H1 (cell line): Measurements from ENCODE around the gene ZSWIM7. TPM values are rescaled to one million over a fixed set of nuclear protein-coding genes. Genes with fewer than 3 reads are reported as not detected.
A peak's percentile ranks its signal among the peaks of the same experiment; 100 is the strongest.

ENCODE experiments used
- CTCF ChIA-PET: fragments of 300-600 bp; sonication (Branson Sonifier 250); formaldehyde crosslinking; loops from one replicate; lab custom pipeline; 2021; ENCODE audit not compliant: partially characterized antibody; lab: Charles Lee
- POLR2A ChIA-PET: fragments of 300-600 bp; sonication (Branson Sonifier 250); formaldehyde crosslinking; loops from one replicate; lab custom pipeline; 2021; ENCODE audit warnings: inconsistent platforms; ENCODE audit not compliant: partially characterized antibody; lab: Charles Lee
- DNase-seq, 2 experiments: peaks; one replicate each; pipeline versions ENCODE4 v3.0.0 to v3.0.0-alpha.2; 2010 to 2022; ENCODE audit warnings: low spot score in 2 of 2, low read depth in 1 of 2, mixed read lengths in 1 of 2
- FAIRE-seq: peaks from 2 replicates; lab custom pipeline; 2011; peaks lifted over from hg19 to GRCh38; lab: Jason Lieb, UNC
- H2AFZ ChIP-seq: 2 replicates; pipeline ENCODE4 v1.8.1; 2012; ENCODE audit warnings: low read length, inconsistent platforms
- H2AK5ac ChIP-seq: 2 replicates; pipeline ENCODE4 v1.6.1; 2013; ENCODE audit warnings: low read depth, low read length
- H2BK120ac ChIP-seq: replicated peaks from 2 replicates; pipeline ENCODE3; 2013; ENCODE audit warnings: low read depth, low read length, inconsistent platforms
- H2BK12ac ChIP-seq: 2 replicates; pipeline ENCODE4 v1.6.1; 2013; ENCODE audit warnings: low read depth, low read length
- H2BK15ac ChIP-seq: 2 replicates; pipeline ENCODE4 v1.6.1; 2013; ENCODE audit warnings: low read length
- H2BK20ac ChIP-seq: 2 replicates; pipeline ENCODE4 v1.6.1; 2013; ENCODE audit warnings: low read length
- H2BK5ac ChIP-seq: 2 replicates; pipeline ENCODE4 v1.6.1; 2013; ENCODE audit warnings: low read depth, low read length
- H3K14ac ChIP-seq: 2 replicates; pipeline ENCODE4 v1.6.1; 2013; ENCODE audit warnings: inconsistent platforms; ENCODE audit not compliant: insufficient read length
- H3K18ac ChIP-seq: 2 replicates; pipeline ENCODE4 v1.6.1; 2013; ENCODE audit warnings: low read length; ENCODE audit errors: extremely low read depth
- H3K23ac ChIP-seq: 2 replicates; pipeline ENCODE4 v1.6.1; 2013; ENCODE audit warnings: inconsistent platforms; ENCODE audit not compliant: insufficient read length
- H3K23me2 ChIP-seq: 2 replicates; pipeline ENCODE4 v1.6.1; 2013; ENCODE audit warnings: low read depth, low read length
- H3K27ac ChIP-seq: 2 replicates; pipeline ENCODE4 v1.6.1; 2011; ENCODE audit warnings: low read depth, low read length, inconsistent platforms
- H3K27me3 ChIP-seq, 4 experiments: replicated peaks in 1 of 4; 1 replicate in 1 of 4; 2 replicates in 3 of 4; pipeline versions ENCODE4 v1.6.1 to v1.8.1; 2011 to 2013; ENCODE audit warnings: low read length in 3 of 4, mild to moderate bottlenecking in 3 of 4, inconsistent platforms in 2 of 4, mixed read lengths in 2 of 4, moderate library complexity in 1 of 4; ENCODE audit not compliant: control insufficient read depth in 3 of 4, insufficient read depth in 3 of 4; ENCODE audit errors: extremely low read depth in 1 of 4
- H3K36me3 ChIP-seq, 4 experiments: 2 replicates each; pipeline versions ENCODE4 v1.6.1 to v1.8.1; 2011 to 2013; ENCODE audit warnings: mild to moderate bottlenecking in 4 of 4, low read length in 3 of 4, moderate library complexity in 2 of 4, control low read depth in 1 of 4, inconsistent platforms in 1 of 4; ENCODE audit not compliant: insufficient read depth in 4 of 4, control insufficient read depth in 2 of 4
- H3K4ac ChIP-seq: replicated peaks from 2 replicates; pipeline ENCODE3; 2013; ENCODE audit warnings: low read length, low read depth, mixed read lengths, inconsistent platforms; ENCODE audit not compliant: insufficient read length
- H3K4me1 ChIP-seq, 4 experiments: replicated peaks in 1 of 4; 1 replicate in 1 of 4; 2 replicates in 3 of 4; pipeline versions ENCODE4 v1.6.1 to v1.8.1; 2011 to 2013; ENCODE audit warnings: low read length in 3 of 4, inconsistent platforms in 2 of 4, mixed read lengths in 1 of 4; ENCODE audit not compliant: insufficient read depth in 4 of 4, control insufficient read depth in 3 of 4
- H3K4me2 ChIP-seq, 2 experiments: 2 replicates each; pipeline versions ENCODE4 v1.6.1 to v1.8.1; 2011 to 2013; ENCODE audit warnings: low read depth in 2 of 2, low read length in 2 of 2, control low read depth in 1 of 2, inconsistent platforms in 1 of 2, mild to moderate bottlenecking in 1 of 2; ENCODE audit not compliant: insufficient read depth in 1 of 2
- H3K4me3 ChIP-seq, 4 experiments: fragments of 200-600, 300-600 bp in 1 of 4; sonication (generic), shearing (Covaris generic), sonication (Bioruptor Twin) in 1 of 4; 2 replicates each; pipeline versions ENCODE4 v1.5.1 to v1.8.1; 2011 to 2016; ENCODE audit warnings: low read length in 4 of 4, low read depth in 3 of 4, control low read depth in 2 of 4, inconsistent platforms in 2 of 4, mild to moderate bottlenecking in 2 of 4, mixed read lengths in 1 of 4, moderate library complexity in 1 of 4; ENCODE audit not compliant: insufficient read depth in 2 of 4; ENCODE audit errors: extremely low read depth in 1 of 4
- H3K56ac ChIP-seq: replicated peaks from 2 replicates; pipeline ENCODE3; 2013; ENCODE audit warnings: low read depth, mild to moderate bottlenecking, mixed read lengths, low read length, inconsistent platforms; ENCODE audit not compliant: insufficient read length
- H3K79me1 ChIP-seq: 2 replicates; pipeline ENCODE4 v1.6.1; 2013; ENCODE audit warnings: low read depth, low read length, control low read depth
- H3K79me2 ChIP-seq, 2 experiments: 2 replicates each; pipeline versions ENCODE4 v1.6.1 to v1.8.1; 2012 to 2013; ENCODE audit warnings: low read length in 2 of 2, mild to moderate bottlenecking in 2 of 2, inconsistent platforms in 1 of 2; ENCODE audit not compliant: insufficient read depth in 2 of 2, control insufficient read depth in 1 of 2
- H3K9ac ChIP-seq, 4 experiments: replicated peaks in 1 of 4; 1 replicate in 1 of 4; 2 replicates in 3 of 4; pipeline versions ENCODE4 v1.6.1 to v1.8.1; 2011 to 2013; ENCODE audit warnings: low read depth in 3 of 4, low read length in 3 of 4, control low read depth in 2 of 4, mild to moderate bottlenecking in 2 of 4, moderate library complexity in 2 of 4, inconsistent platforms in 1 of 4; ENCODE audit errors: extremely low read depth in 1 of 4
- H3K9me3 ChIP-seq, 2 experiments: 2 replicates each; pipeline versions ENCODE4 v1.6.1 to v1.8.1; 2012 to 2013; ENCODE audit warnings: mild to moderate bottlenecking in 2 of 2, moderate library complexity in 2 of 2, control low read depth in 1 of 2, inconsistent platforms in 1 of 2, low read depth in 1 of 2, low read length in 1 of 2, mixed read lengths in 1 of 2; ENCODE audit not compliant: insufficient read depth in 2 of 2
- H4K20me1 ChIP-seq, 2 experiments: replicated peaks in 1 of 2; 2 replicates each; pipeline versions ENCODE3 to v1.8.1; 2011 to 2013; ENCODE audit warnings: inconsistent platforms in 2 of 2, low read length in 2 of 2, mild to moderate bottlenecking in 1 of 2; ENCODE audit not compliant: insufficient read depth in 2 of 2, control insufficient read depth in 1 of 2
- H4K5ac ChIP-seq: 2 replicates; pipeline ENCODE4 v1.6.1; 2013; ENCODE audit warnings: low read length, low read depth, mixed read lengths, inconsistent platforms; ENCODE audit not compliant: insufficient read length
- H4K8ac ChIP-seq: 2 replicates; pipeline ENCODE4 v1.8.0; 2013; ENCODE audit warnings: mild to moderate bottlenecking, moderate library complexity, low read length, inconsistent platforms; ENCODE audit not compliant: insufficient read depth; ENCODE audit errors: extremely low read depth
- H4K91ac ChIP-seq: replicated peaks from 2 replicates; pipeline ENCODE3; 2013; ENCODE audit warnings: low read length, mixed read lengths, inconsistent platforms; ENCODE audit not compliant: insufficient read length
- CBX8 ChIP-seq: fragments of 300-800, 300-1000 bp; sonication (generic); IDR thresholded peaks from 2 replicates; pipeline ENCODE4 v1.7.1; 2016; ENCODE audit warnings: low read depth, low read length, borderline replicate concordance
- CTBP2 ChIP-seq: IDR thresholded peaks from 2 replicates; pipeline ENCODE4 v1.7.0; 2011; ENCODE audit warnings: borderline replicate concordance, mild to moderate bottlenecking, moderate library complexity, mixed read lengths, low read length; ENCODE audit not compliant: insufficient read depth, insufficient read length
- EZH2 ChIP-seq: fragments of 200-600 bp; sonication (generic); IDR thresholded peaks from 2 replicates; pipeline ENCODE4 v1.7.1; 2012; ENCODE audit warnings: low read depth, mild to moderate bottlenecking, moderate library complexity, low read length, inconsistent platforms; ENCODE audit not compliant: severe bottlenecking
- GABPA ChIP-seq: IDR thresholded peaks from 2 replicates; pipeline ENCODE4 v1.6.1; 2011; ENCODE audit warnings: mild to moderate bottlenecking, low read length, moderate library complexity, borderline replicate concordance; ENCODE audit not compliant: insufficient read depth
- JUN ChIP-seq: IDR thresholded peaks from 2 replicates; pipeline ENCODE4 v1.6.1; 2011; ENCODE audit warnings: low read depth, mild to moderate bottlenecking, improper control_type of control experiment, low read length
- KDM1A ChIP-seq: fragments of 200-600, 300-600 bp; sonication (generic); IDR thresholded peaks from 2 replicates; pipeline ENCODE4 v1.7.1; 2016; ENCODE audit warnings: mild to moderate bottlenecking, low read length, borderline replicate concordance
- MAFK ChIP-seq: IDR thresholded peaks from 2 replicates; pipeline ENCODE4 v1.6.1; 2012; ENCODE audit warnings: low read depth, mild to moderate bottlenecking, improper control_type of control experiment, low read length
- PHF8 ChIP-seq: fragments of 200-600 bp; sonication (generic); conservative IDR thresholded peaks from 2 replicates; pipeline ENCODE4 v1.7.1; 2012; ENCODE audit warnings: low read depth, mild to moderate bottlenecking, inconsistent platforms, low read length, moderate library complexity
- POLR2A ChIP-seq, 2 experiments: IDR thresholded peaks; 1 replicate in 1 of 2; 2 replicates in 1 of 2; pipeline ENCODE4 v1.6.1; 2011; ENCODE audit warnings: low read depth in 2 of 2, low read length in 2 of 2, mild to moderate bottlenecking in 2 of 2; ENCODE audit errors: control extremely low read depth in 1 of 2
- RNF2 ChIP-seq: fragments of 200-900, 300-1000 bp; sonication (generic); IDR thresholded peaks from 2 replicates; pipeline ENCODE4 v1.7.1; 2016; ENCODE audit warnings: borderline replicate concordance, low read depth, mild to moderate bottlenecking, antibody characterized with exemption, low read length; ENCODE audit not compliant: poor library complexity, severe bottlenecking; ENCODE audit errors: missing control alignments
- SIN3A ChIP-seq, 2 experiments: IDR thresholded peaks in 1 of 2; conservative IDR thresholded peaks in 1 of 2; 2 replicates each; pipeline ENCODE4 v1.6.1; 2011 to 2012; ENCODE audit warnings: low read length in 2 of 2, improper control_type of control experiment in 1 of 2, low read depth in 1 of 2, mild to moderate bottlenecking in 1 of 2
- SP2 ChIP-seq: IDR thresholded peaks from 2 replicates; pipeline ENCODE4 v1.6.1; 2012; ENCODE audit warnings: mild to moderate bottlenecking, low read length, inconsistent platforms
- SRF ChIP-seq: IDR thresholded peaks from 2 replicates; pipeline ENCODE4 v1.6.1; 2011; ENCODE audit warnings: mild to moderate bottlenecking, low read depth, low read length, moderate library complexity
- WGBS, 2 experiments: shearing (Covaris generic) in 1 of 2; methylation state at CpG; one replicate each; pipeline versions ENCODE4 v1.1.6 to v1.1.7; 2013 to 2015; ENCODE audit warnings: low lambda C conversion rate in 2 of 2, mixed read lengths in 2 of 2, inconsistent platforms in 1 of 2, low coverage in 1 of 2, missing lambda C conversion rate in 1 of 2; ENCODE audit not compliant: insufficient replicate concordance in 2 of 2, insufficient coverage in 1 of 2, insufficient read length in 1 of 2; ENCODE audit errors: extremely low coverage in 1 of 2, missing lambda C conversion rate in 1 of 2; 5-methylcytosine and 5-hydroxymethylcytosine counted together
- polyA plus RNA-seq, 7 experiments: library from polyadenylated mRNA; depleted of rRNA in 3 of 7; stranded (reverse) in 5 of 7; unstranded in 2 of 7; fragments of >200 nt in 5 of 7; fragments of 200-250 nt in 2 of 7; gene quantifications; 1 replicate in 5 of 7; 2 replicates in 1 of 7; 4 replicates in 1 of 7; pipeline versions ENCODE4 v1.2.1 to v1.2.3, GENCODE V29; 2011 to 2013; ENCODE audit warnings: missing spikeins in 2 of 7, mixed read lengths in 2 of 7
- total RNA-seq: library from RNA; stranded (reverse); fragmentation: NEBNext Ultra II Directional; extraction: Animal tissue kit (Norgen Biotek cat#: 25700); gene quantifications from 2 replicates; pipeline ENCODE4 v1.2.1, GENCODE V29; 2021

ZSWIM7 gene
- total and polyA plus RNA-seq, 2 of the 8 experiments (the other 6 are each of a cell fraction or from before 2014, with no cell fraction given): 39.3 to 57.7 TPM

- FAIRE-seq (no peak), DNase-seq (no peak)
- no peak for TF ChIP-seq KDM1A
- TF ChIP-seq GABPA: no peak
- TF ChIP-seq EZH2: no peak
- no peak for TF ChIP-seq CBX8
- no peak for TF ChIP-seq RNF2
- no peak for TF ChIP-seq SP2
- TF ChIP-seq PHF8: no peak
- no peak for TF ChIP-seq CTBP2
- no peak for TF ChIP-seq JUN
- no peak for TF ChIP-seq SRF
- no peak for TF ChIP-seq SIN3A (conservative IDR thresholded peaks at IDR 0.05 in 1 of 2, IDR thresholded peaks at IDR 0.05 in 1 of 2; ENCODE audit: low read depth in 1 of 2, low read length in 2 of 2)
- no peak for TF ChIP-seq POLR2A (IDR thresholded peaks at IDR 0.05; ENCODE audit: control extremely low read depth in 1 of 2, low read depth in 2 of 2, low read length in 2 of 2)
- no peak for TF ChIP-seq MAFK
Observed at GRCh38 chr17:15969463-15969862, 30.0 kb downstream of the ZSWIM7 start.

More at GRCh38 chr17:15969463-15969862, 30.0 kb downstream of the ZSWIM7 start:
- Histone ChIP-seq H4K5ac (no peak overlapping the region), H3K4me3 (no peak overlapping the region), H3K79me1 (0 out of 2 replicates have a peak, but pooled peaks cover 3% of the 10 kb centered on the region), H2BK12ac (peak overlapping the region; percentile 65; the same call in 1 of the 2 replicates), H3K9me3 (no peaks in the 10 kb centered on the region), H3K23me2 (peaks cover 5% of the 10 kb centered on the region), H3K27ac (no peak overlapping the region), H3K4me1 (peaks cover 12 to 34% (median 23%) of the 10 kb centered on the region in 4 experiments), H2BK120ac (no peak overlapping the region), H3K79me2 (no peaks in the 10 kb centered on the region), H4K20me1 (no peaks in the 10 kb centered on the region), H3K36me3 (no peaks in the 10 kb centered on the region), H3K27me3 (0 out of 7 replicates have a peak, but pooled peaks cover 0 to 2% (median 0%) of the 10 kb centered on the region in 4 experiments), H2BK20ac (no peak overlapping the region), H3K4me2 (no peak overlapping the region; a peak in 1 of 4 replicates), H3K14ac (no peak overlapping the region), H2AFZ (no peak overlapping the region), H4K91ac (no peak overlapping the region), H2BK5ac (no peak overlapping the region), H3K18ac (no peak overlapping the region), H2AK5ac (peak overlapping the region; percentile 40), H3K23ac (no peak overlapping the region), H2BK15ac (0 out of 2 replicates have a peak overlapping the region, but pooled peaks have one; percentile 62), H3K56ac (no peak overlapping the region), H3K4ac (no peak overlapping the region), H4K8ac (no peak overlapping the region), H3K9ac (no peak overlapping the region)
- ChIA-PET CTCF (interaction anchor here (0.6 to 1.4 kb wide), 5 partner anchors 11 to 939 kb away, joined by 3 to 4 read pairs (median 3); partner anchors contain the start of gene ADORA2B), POLR2A (interaction anchor here (3.0 kb wide), 1 partner anchor 13 kb away, joined by 7 read pairs; no protein-coding TSS in a partner anchor)
- WGBS, 2 experiments: 94% methylated on average over 8 of the region's 8 CpGs; no CpG with 5 or more reads in 1 of the 2 experiments
